SKM-1 (cell line): ENCODE results near the gene MBOAT7.
"Not testable (repeated sequence)": the region's sequence is repeated elsewhere in the genome, so short reads cannot be mapped to it uniquely, and the experiment has no call there.

ENCODE experiments used
- DNase-seq: peaks from one replicate; lab custom pipeline; 2025; ENCODE audit not compliant: unreplicated experiment; lab: John Stamatoyannopoulos, UW

Gene MBOAT7, protein sequence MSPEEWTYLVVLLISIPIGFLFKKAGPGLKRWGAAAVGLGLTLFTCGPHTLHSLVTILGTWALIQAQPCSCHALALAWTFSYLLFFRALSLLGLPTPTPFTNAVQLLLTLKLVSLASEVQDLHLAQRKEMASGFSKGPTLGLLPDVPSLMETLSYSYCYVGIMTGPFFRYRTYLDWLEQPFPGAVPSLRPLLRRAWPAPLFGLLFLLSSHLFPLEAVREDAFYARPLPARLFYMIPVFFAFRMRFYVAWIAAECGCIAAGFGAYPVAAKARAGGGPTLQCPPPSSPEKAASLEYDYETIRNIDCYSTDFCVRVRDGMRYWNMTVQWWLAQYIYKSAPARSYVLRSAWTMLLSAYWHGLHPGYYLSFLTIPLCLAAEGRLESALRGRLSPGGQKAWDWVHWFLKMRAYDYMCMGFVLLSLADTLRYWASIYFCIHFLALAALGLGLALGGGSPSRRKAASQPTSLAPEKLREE

DNA sequence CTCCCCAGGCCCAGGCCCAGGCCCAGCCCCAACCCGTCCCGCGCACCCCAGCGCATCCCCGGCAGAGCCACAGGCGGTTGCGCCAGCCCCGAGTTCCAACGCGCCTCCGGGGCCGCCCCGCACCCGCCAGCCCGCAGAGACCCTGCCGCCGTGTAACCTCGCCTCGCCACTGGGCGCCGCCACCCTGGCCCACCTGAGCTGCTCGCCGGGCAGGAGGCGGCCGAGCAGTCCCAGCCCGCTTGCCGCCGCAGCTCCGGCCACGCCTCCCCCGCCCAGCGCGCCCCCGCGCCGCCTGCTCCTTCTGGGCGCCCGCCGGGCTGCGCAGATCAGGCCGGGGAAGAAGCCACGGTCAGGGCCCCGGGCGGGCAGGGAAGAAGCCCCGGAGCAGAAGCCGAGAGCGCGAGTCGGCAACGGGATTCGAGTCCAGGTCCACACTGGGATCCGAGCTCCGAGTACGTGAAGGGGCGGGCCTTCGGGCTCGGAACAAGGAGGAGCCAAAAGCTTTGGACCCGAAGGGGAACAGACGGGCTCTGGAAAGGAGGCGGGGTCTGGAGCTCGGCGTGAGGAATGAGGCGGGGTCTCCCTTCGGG lies at the start of gene MBOAT7:
Gene MBOAT7 (minus strand): TSS at position 436 of the 590 bp plus-strand sequence. CDS start 1,072 bp downstream, outside the sequence.
- no peak for DNase-seq

DNA sequence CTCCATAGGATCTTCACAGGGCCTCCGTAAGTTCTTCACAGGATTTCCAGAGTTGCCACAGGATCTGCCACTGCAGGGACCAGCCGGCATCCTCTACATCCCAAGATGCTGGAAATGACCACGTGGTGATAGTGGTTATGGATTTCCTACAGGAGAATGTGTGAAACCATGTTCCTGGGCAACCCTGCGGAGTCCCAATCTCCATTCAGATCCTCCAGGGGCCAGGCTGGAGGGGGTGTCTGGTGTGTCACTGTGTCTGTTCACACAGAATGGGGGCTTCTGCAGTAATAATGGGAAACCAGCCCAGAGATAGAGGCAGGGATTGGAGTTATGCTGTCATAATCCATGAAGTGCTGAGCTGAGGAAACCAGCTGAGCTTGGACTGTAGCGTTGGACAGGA lies 44.6 kb upstream of the MBOAT7 start:
- DNase-seq = no peak

DNA sequence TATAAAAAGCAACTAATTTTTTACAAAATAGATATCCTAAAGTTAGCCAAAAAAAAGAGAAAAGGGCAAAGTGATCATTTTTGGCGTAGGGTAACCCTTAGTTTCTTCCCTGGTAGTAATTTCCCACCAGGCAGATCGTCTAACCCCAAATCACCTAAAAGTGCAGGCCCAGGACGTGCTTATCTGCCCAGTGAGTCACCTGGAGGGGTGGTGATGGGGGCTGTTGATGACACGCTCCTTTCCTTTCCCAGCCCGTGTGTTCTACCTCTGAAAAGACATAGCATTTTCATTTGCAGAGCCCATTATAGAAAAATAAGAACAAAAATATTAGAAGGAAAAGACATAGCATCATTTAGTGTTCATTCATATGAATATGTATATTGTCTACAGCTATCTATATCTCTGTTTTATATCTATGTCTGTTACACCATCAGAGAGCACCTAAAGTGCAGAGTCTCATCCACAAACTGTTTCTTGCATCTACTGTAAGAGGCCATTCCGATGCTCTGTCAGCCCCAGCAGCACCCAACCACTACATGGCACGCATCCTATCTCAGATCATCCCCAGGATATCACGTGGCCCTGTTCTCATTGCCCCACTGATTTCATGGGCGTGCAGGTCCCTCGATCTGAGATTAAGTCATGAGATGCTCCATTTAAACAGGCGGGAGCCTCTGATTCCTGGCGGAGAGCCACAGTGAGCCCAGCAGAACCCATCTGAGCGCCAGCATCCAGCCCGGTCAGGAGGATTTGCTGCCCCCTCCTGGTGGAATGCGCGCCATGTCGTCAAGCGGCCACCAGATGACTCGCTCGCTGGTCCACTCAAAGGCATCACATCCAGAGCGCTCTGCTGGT lies 41.9 kb upstream of the MBOAT7 start:
- DNase-seq = peak; percentile 8

DNA sequence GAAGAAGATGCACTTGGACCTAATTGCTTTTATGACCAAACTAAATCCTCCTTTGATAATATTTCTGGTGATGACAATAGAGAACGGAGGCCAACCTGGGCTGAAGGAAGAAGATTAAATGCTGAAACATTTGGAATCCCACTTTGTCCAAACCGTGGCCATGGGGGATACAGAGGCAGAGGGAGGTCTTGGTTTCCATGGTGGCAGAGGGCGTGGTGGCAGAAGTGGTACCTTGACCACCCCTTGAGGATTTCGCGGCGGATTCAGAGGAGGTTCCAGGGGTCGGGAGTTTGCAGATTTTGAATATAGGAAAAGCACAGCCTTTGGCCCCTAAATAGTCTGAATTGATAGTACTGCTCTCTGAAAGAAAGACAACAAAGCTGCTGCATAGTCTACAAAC lies 40.7 kb upstream of the MBOAT7 start:
- DNase-seq = no peak

DNA sequence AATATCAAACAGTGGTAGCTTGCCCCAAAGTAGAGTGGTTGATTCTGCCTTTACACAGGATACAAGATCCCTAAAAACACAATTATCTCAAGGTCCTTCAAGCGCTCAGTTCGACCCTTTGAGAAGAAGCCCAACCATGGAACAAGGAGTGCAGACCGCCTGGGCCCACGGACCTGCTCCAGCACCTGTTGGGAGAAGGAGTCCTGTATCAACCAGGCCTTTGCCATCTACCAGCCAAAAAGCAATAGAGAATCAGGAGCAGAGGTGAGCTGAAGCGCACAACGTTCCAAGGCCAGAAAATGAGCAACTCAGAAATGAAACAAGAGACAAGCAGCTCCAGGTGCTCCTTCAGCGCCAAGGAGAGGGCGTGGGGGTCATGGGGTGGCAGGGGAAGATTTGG lies 39.8 kb upstream of the MBOAT7 start:
- no peak for DNase-seq

DNA sequence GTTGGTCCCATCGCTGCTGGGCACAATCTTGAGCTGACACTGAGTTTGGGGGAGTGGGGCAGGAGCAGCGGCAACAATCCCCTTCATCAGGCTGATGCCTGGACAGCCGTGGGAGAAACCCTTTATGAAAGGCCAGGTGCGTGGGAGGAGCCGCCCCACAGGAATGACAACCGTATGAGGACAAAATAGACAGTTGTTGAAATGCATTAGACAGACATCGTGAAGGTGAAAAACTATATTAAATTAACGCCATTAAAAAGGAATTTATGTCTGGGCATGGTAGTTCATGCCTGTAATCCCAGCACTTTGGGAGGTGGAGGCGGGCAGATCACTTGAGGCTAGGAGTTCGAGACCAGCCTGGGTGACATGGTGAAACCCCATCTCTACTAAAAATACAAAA lies 35.2 kb upstream of the MBOAT7 start:
- DNase-seq = not testable (repeated sequence)

DNA sequence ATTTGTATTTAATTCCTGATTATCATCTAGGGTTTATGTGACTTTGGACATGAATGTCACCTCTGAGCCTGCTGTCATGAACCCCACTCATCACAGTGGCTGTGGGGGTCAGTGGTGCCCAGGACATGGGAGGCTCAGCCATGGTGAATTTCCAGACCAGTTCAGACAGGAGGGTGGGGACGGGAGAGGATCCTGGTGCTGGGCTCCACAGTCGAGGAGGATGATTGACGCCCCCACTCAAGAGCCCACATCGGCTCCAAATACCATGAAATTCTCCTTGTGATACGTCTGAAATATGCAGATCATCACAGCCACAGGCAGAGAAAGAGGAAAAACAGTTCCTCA lies 34.5 kb upstream of the MBOAT7 start:
- not testable (repeated sequence) for DNase-seq

DNA sequence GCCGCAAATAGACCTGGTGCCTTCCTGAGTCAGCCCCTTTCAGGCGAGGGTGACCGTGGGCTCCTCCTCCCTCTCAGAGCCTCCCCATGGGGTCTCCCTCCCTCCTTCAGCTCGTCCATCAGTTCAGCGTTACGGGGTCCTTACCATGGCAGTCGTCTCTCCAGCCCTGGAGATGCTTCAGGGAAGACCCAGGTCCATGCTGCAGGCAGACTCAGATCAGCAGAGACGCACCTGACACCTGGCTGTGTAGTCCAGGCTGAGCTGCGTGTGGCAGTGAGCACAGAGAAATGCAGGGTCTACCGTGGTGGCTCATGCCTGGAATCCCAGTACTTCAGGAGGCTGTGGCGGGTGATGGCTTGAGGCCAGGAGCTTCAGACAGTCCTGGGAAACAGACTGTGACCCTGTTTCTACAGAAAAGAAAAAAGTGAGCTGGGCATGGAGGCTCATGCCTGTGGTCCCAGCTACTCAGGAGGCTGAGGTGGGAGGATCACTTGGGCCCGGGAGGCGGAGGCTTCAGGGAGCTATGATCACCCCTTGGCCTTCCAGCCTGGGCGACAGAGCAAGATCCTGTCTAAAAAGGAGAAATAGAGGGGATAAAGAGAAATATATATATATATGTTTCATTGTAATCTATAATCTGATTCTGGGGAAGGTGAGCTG lies 34.0 kb upstream of the MBOAT7 start:
- not testable (repeated sequence) for DNase-seq

DNA sequence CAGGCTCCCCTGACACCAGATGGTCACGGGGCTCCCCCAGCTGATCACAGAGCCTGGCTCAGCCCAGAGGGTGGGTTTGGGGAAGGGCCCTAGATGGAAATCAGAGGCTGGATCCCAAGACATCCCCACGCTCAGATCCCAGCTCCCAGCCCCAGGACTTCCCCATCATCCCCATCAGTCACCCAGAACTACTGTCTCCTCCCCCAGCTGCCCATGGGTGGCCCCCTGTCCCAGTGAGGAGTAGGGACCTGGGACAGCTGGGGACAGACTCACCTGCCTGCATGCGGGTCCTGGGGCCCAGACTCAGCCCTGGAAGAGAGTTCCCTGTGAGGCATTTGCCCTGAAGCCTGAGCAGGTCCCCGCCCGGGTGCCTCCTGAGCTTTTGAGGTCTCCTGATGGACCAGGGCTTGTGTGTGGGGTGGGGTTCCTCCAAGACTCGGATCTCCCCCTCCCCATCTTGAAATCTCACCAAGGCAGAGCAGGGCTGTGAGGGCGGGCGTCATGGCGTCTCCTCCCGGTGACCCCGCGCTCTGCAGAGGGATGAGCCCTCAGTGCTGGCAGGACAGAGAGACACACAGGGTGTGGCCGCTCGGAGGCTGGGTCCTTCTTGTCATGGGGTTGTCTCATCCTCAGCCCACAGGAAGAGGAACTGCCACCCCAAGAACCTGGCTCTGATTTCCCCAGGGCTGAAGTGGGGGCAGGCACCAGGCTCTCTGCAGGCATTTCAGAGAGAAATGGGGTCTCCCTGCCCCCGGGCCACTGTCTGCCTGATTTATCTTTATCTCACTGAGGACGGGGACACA lies 33.3 kb upstream of the MBOAT7 start, which contains the start of gene LILRB3:
Gene LILRB3 (minus strand): TSS at position 534 of the 803 bp plus-strand sequence. CDS start 31 bp downstream, at position 503.
- not testable (repeated sequence) for DNase-seq

DNA sequence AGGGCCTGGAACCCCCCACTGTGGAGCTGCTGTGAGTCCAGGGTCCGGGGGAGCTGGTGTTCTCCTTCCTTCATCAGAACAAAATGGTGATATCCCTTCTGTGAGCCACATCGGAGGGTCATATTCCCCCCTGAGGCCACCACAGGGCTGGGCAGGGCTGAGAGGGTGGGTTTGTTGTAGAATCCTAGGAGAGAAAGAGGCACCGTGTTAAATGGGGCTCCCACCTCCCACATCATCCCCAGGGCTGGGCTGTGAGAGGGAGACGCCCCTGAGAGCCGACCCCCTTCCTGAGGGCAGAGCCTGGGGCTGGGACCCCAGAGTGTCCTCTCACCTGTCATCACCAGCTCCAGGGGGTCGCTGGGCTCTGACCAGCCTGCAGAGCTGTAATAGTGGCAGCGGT lies 32.6 kb upstream of the MBOAT7 start:
- DNase-seq = not testable (repeated sequence)

DNA sequence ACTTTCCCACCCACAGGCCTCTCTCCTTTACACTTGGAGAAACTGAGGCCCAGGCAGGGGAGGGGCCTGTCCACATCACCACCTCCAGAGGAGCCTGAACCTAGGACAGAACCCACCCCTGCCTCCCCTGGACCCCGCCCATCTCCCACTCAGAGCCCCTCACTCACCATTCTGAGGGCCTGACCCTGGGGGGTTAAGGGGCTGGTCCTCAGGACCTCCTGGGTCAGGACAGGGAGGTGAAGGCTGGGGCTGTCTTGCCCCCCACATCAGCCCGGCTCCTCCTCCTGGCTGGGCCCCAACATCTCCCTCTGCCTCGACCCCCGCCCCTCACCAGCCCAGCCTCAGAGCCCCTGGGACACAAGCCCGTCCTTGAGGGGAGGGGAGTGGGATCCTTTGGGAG lies 30.3 kb upstream of the MBOAT7 start:
- not testable (repeated sequence) for DNase-seq

DNA sequence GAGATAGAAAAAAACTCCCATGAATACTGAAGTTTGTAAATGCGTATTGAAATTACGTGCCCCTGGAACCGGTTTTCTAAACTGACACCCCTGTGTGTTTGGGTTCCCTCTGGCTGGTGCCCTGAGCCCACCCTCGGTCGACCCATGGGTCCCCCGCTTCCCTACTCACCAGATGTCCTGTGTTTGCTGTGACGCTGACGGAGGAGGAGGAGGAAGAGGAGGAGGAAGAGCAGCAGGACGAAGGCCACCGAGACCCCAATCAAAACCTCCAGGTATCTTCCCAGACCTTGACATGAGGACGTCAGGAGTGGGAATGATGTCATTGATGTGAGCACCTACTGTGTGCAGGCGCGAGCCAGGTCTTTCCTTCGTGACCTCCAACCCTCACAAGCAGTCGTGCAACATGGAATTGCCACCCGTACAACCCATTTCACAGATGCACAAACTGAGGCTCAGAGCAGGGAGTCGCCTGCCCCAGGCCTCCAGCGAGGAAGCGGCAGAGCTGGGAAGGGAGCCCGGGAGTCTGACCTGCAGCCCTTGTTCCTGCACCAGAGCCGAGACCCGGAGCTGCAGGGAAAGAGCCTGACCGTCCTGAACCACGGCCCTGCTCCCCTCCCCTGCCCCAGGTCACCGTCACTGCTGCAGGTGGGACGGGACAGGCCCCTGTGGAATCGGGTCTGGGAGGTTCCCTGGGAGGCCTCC lies 29.7 kb upstream of the MBOAT7 start:
- no peak for DNase-seq

DNA sequence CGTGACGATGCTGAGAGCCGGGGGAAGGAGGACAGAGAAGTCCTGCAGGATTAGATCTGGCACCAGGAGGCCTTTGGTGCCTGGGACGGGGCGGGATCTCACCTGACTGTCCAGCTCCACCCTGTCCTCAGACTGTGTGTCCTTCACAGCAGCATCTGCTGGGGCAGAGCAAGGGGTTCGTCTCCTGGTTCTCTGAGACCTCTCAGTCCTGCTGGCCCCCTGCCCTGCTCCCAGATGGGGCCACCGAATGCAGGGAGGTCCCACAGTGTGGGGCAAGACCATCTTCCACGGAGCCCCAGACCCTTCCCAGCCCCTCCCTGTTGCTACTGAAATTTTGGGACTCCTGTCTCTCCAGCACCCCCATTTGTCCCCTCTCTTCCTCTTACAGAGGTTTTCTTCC lies 28.9 kb upstream of the MBOAT7 start:
- DNase-seq = no peak

DNA sequence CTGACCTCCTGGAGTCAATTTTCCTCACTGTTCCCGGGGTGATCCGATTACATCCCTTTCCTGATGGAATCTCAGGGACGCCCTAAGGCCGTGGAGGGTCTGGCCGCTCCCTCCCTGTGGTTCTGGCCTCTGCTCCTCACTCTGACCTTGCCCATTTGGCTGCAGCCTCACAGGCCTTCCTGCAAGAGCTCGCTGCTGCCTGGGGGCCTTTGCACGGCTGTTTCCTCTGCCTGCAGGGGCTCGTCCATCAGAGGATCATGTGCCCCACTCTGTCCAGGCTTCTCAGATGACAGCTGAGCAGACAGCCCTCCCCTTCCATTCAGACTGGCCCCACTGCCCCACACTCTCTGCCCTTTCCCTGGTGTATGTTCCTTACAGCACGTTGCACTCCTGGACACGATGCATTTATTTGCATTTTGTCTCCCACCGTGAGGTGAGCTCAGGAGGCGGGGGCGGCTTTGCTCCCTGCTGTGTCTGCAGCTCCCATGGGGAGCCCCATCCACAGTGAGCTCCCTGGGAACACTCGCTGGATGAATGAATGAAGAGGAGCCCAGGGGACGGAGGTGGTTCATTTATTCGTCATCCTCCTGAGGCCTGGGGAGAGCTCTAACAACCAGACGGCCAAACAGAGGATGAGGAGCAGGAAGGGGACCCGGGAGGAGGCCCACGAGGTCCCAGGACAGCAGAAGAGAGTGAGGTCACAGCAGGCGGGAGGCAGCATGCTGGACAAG lies 28.3 kb upstream of the MBOAT7 start:
- DNase-seq = not testable (repeated sequence)

DNA sequence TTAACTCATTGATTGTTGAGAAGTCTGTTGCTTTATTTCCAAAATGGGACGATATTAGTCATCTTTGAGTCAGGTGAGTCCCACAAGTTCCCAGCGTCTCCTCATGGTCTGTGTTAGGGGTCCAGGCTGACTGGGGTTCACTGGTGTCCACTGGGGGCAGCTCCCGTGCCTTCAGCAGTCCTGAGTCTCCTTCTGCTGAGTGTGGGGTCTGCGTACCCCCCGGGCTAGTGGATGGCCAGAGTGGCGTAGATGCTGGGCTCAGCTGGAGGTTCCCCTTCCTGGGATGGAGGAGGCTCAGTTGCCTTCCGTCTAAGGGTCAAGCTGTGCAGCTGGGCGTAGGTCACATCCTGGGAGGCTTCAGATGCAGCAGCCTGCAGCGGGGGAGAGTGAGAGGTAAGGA lies 27.5 kb upstream of the MBOAT7 start:
- no peak for DNase-seq

DNA sequence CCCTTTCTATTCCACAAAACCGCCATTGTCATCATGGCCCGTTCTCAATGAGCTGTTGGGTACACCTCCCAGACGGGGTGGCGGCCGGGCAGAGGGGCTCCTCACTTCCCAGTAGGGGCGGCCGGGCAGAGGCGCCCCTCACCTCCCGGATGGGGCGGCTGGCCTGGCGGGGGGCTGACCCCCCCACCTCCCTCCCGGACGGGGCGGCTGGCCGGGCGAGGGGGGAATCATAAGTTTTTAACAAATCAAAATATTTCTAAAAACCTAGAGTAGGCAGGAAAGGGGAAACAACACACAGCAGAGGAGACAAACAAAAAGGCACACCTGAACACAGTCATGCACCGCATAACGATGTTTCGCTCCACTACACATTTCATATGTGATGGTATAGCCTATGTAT lies 25.4 kb upstream of the MBOAT7 start:
- not testable (repeated sequence) for DNase-seq

DNA sequence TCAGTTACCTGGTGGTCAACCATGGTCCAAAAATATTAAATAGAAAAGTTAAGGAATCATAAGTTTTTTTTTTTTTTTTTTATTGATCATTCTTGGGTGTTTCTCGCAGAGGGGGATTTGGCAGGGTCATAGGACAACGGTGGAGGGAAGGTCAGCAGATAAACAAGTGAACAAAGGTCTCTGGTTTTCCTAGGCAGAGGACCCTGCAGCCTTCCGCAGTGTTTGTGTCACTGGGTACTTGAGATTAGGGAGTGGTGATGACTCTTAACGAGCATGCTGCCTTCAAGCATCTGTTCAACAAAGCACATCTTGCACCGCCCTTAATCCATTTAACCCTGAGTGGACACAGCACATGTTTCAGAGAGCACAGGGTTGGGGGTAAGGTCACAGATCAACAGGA lies 24.8 kb upstream of the MBOAT7 start:
- not testable (repeated sequence) for DNase-seq

DNA sequence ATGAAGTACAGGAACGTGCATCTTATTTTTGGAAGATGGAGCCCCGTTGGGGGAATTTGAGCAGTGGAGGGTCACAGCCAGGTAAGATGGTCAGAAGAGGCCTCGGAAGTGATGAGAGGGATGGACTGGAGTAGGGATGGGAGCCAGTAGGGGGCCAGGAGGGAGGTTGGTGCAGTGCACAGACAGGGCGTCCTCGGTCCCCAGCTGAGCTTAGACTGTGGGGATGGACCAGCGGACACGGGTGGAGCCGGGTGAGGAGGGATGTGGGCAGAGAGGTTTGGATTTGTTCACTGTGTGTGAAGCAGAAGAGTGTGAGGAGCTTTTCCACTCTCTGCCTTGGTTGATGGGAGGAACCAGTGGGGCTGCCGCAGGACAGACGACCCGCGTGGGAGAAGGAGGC lies 21.9 kb upstream of the MBOAT7 start:
- no peak for DNase-seq
